Neural progenitor cell (in vitro differentiated cells): ENCODE results near the gene HCFC2. TPM values are rescaled to one million over a fixed set of nuclear protein-coding genes. Genes with fewer than 3 reads are reported as not detected.

Experiments used
- DNase-seq: peaks from one replicate; pipeline ENCODE4 v3.0.0-alpha.2; 2016; ENCODE audit warnings: low spot score
- H2AFZ ChIP-seq: fragments of 200-600 bp; sonication (generic); replicated peaks from 2 replicates; pipeline ENCODE4 v1.6.1; 2016; ENCODE audit warnings: antibody characterized with exemption
- H3F3A ChIP-seq: fragments of 200-600 bp; sonication (generic); 2 replicates; pipeline ENCODE4 v1.6.1; 2016; ENCODE audit warnings: antibody characterized with exemption, low read depth
- H3K27ac ChIP-seq: fragments of 200-600 bp; sonication (generic); 2 replicates; pipeline ENCODE4 v1.5.1; 2016; ENCODE audit warnings: mild to moderate bottlenecking
- H3K27me3 ChIP-seq: fragments of 200-600 bp; sonication (generic); 2 replicates; pipeline ENCODE4 v1.6.1; 2016; ENCODE audit warnings: mild to moderate bottlenecking, moderate library complexity
- H3K36me3 ChIP-seq: fragments of 200-600 bp; sonication (generic); 2 replicates; pipeline ENCODE4 v1.5.1; 2016
- H3K4me1 ChIP-seq: fragments of 200-600 bp; sonication (generic); 2 replicates; pipeline ENCODE4 v1.6.1; 2016; ENCODE audit warnings: mixed run types
- H3K4me2 ChIP-seq: fragments of 200-600 bp; sonication (generic); 2 replicates; pipeline ENCODE4 v1.6.1; 2016
- H3K4me3 ChIP-seq: fragments of 200-600 bp; sonication (generic); 2 replicates; pipeline ENCODE4 v1.5.1; 2016
- H3K79me2 ChIP-seq: fragments of 200-600 bp; sonication (generic); 2 replicates; pipeline ENCODE4 v1.6.1; 2016; ENCODE audit warnings: low read depth
- H3K9ac ChIP-seq: fragments of 200-600 bp; sonication (generic); 2 replicates; pipeline ENCODE4 v1.6.1; 2016
- H3K9me3 ChIP-seq: fragments of 200-600 bp; sonication (generic); 2 replicates; pipeline ENCODE4 v1.5.1; 2016; ENCODE audit warnings: low read depth
- H4K20me1 ChIP-seq: fragments of 200-600 bp; sonication (generic); 2 replicates; pipeline ENCODE4 v1.6.1; 2016; ENCODE audit warnings: low read depth
- H3K27ac Mint-ChIP-seq: 3 replicates; pipeline ENCODE4 v1.8.0; 2021; ENCODE audit warnings: mixed read lengths
- H3K27me3 Mint-ChIP-seq: 2 replicates; pipeline ENCODE4 v1.8.0; 2022; ENCODE audit warnings: low read depth, mild to moderate bottlenecking, inconsistent platforms, moderate library complexity, mixed read lengths; ENCODE audit not compliant: insufficient read depth
- H3K36me3 Mint-ChIP-seq: 3 replicates; pipeline ENCODE4 v1.8.0; 2021; ENCODE audit warnings: mixed read lengths
- H3K4me1 Mint-ChIP-seq: 3 replicates; pipeline ENCODE4 v1.8.0; 2021; ENCODE audit warnings: mixed read lengths
- H3K4me3 Mint-ChIP-seq: 3 replicates; pipeline ENCODE4 v1.8.0; 2021; ENCODE audit warnings: mild to moderate bottlenecking, moderate library complexity, mixed read lengths
- H3K9me3 Mint-ChIP-seq: 3 replicates; pipeline ENCODE4 v1.8.0; 2020; ENCODE audit warnings: mixed read lengths
- CTCF ChIP-seq: fragments of 200-600 bp; sonication (generic); IDR thresholded peaks from 2 replicates; pipeline ENCODE4 v1.5.1; 2017; ENCODE audit warnings: antibody characterized with exemption, mild to moderate bottlenecking
- EZH2 ChIP-seq: fragments of 200-600 bp; sonication (generic); IDR thresholded peaks from 2 replicates; pipeline ENCODE4 v1.6.1; 2017; ENCODE audit warnings: antibody characterized with exemption, mild to moderate bottlenecking, moderate library complexity
- EZH2phosphoT487 ChIP-seq: fragments of 200-600 bp; sonication (generic); IDR thresholded peaks from 2 replicates; pipeline ENCODE4 v1.6.1; 2017; ENCODE audit warnings: antibody characterized with exemption
- total RNA-seq: library from RNA; depleted of rRNA; stranded (reverse); fragments of >200 nt; gene quantifications from 2 replicates; pipeline ENCODE4 v1.2.3, GENCODE V29; 2015; ENCODE audit warnings: low replicate concordance

The HCFC2 gene
- total RNA-seq, 1 donor from 2014 or later: 4.6 TPM

- TF ChIP-seq CTCF (no peak), EZH2phosphoT487 (no peak), EZH2 (no peak)
- H3F3A ChIP-seq: no peaks in the 10 kb centered on the region
These were observed 19.6 kb downstream of the HCFC2 start for GRCh38 chr12:104083769-104084475.

GRCh38 chr12:104090685-104091084 lies 26.4 kb downstream of the HCFC2 start:
- TF ChIP-seq EZH2phosphoT487 (no peak), CTCF (no peak), EZH2 (no peak)
- Mint-ChIP-seq H3K4me3 (no peak overlapping the region), H3K9me3 (no peaks in the 10 kb centered on the region), H3K36me3 (peaks cover 6% of the 10 kb centered on the region), H3K27ac (no peak overlapping the region), H3K27me3 (no peaks in the 10 kb centered on the region), H3K4me1 (peaks cover 6% of the 10 kb centered on the region)
- Histone ChIP-seq H2AFZ (no peak overlapping the region), H3K4me3 (no peak overlapping the region), H3K4me1 (peaks cover 10% of the 10 kb centered on the region), H3K79me2 (no peaks in the 10 kb centered on the region), H4K20me1 (no peaks in the 10 kb centered on the region), H3K27me3 (no peaks in the 10 kb centered on the region), H3K9ac (no peak overlapping the region), H3K27ac (no peak overlapping the region), H3K4me2 (no peak overlapping the region), H3K9me3 (no peaks in the 10 kb centered on the region), H3F3A (peaks cover 7% of the 10 kb centered on the region), H3K36me3 (no peaks in the 10 kb centered on the region)
- peak; percentile 57 for DNase-seq

More at GRCh38 chr12:104083769-104084475, 19.6 kb downstream of the HCFC2 start:
- H3K36me3 Mint-ChIP-seq: peaks cover 2% of the 10 kb centered on the region
- no peaks in the 10 kb centered on the region for H4K20me1 ChIP-seq
- no peaks in the 10 kb centered on the region for H3K9me3 ChIP-seq
- H3K4me2 ChIP-seq: no peak overlapping the region
- no peak overlapping the region for H2AFZ ChIP-seq
- no peaks in the 10 kb centered on the region for H3K36me3 ChIP-seq
- no peak overlapping the region for H3K4me3 ChIP-seq
- H3K9me3 Mint-ChIP-seq: no peaks in the 10 kb centered on the region
- H3K27ac Mint-ChIP-seq: no peak overlapping the region
- H3K27ac ChIP-seq: no peak overlapping the region
- no peaks in the 10 kb centered on the region for H3K4me1 Mint-ChIP-seq
- H3K4me3 Mint-ChIP-seq: no peak overlapping the region
- DNase-seq: no peak
- no peaks in the 10 kb centered on the region for H3K79me2 ChIP-seq
- no peaks in the 10 kb centered on the region for H3K4me1 ChIP-seq
- no peaks in the 10 kb centered on the region for H3K27me3 ChIP-seq
- no peak overlapping the region for H3K9ac ChIP-seq
- H3K27me3 Mint-ChIP-seq: no peaks in the 10 kb centered on the region

GRCh38 chr12:104091136-104091535 lies 26.8 kb downstream of the HCFC2 start:
- no peaks in the 10 kb centered on the region for H3K36me3 ChIP-seq

More at GRCh38 chr12:104091136-104091535, 26.8 kb downstream of the HCFC2 start:
- no peak overlapping the region for H3K9ac ChIP-seq
- peaks cover 10% of the 10 kb centered on the region for H3K4me1 ChIP-seq
- Mint-ChIP-seq H3K27me3 (no peaks in the 10 kb centered on the region), H3K9me3 (no peaks in the 10 kb centered on the region), H3K27ac (no peak overlapping the region), H3K36me3 (peaks cover 6% of the 10 kb centered on the region), H3K4me1 (peaks cover 6% of the 10 kb centered on the region), H3K4me3 (no peak overlapping the region)
- H3F3A ChIP-seq: peaks cover 7% of the 10 kb centered on the region
- no peaks in the 10 kb centered on the region for H3K27me3 ChIP-seq
- no peaks in the 10 kb centered on the region for H3K79me2 ChIP-seq
- DNase-seq: peak; percentile 23
- no peaks in the 10 kb centered on the region for H4K20me1 ChIP-seq
- no peak for TF ChIP-seq EZH2
- no peak for TF ChIP-seq EZH2phosphoT487
- no peak for TF ChIP-seq CTCF
- H3K27ac ChIP-seq: no peak overlapping the region
- H3K4me2 ChIP-seq: no peak overlapping the region
- no peak overlapping the region for H2AFZ ChIP-seq
- H3K9me3 ChIP-seq: no peaks in the 10 kb centered on the region
- H3K4me3 ChIP-seq: no peak overlapping the region
